GM12878 (cell line): ENCODE results near the gene ESYT2.

Source experiments
- BHLHE40 ChIP-seq, 2 experiments: fragments of 450-650 bp in 1 of 2; IDR thresholded peaks; 2 replicates each; pipeline ENCODE4 v1.6.1; 2011 to 2017; ENCODE audit warnings: low read depth in 2 of 2, borderline replicate concordance in 1 of 2, improper control_type of control experiment in 1 of 2, low read length in 1 of 2, mild to moderate bottlenecking in 1 of 2
- EGR1 ChIP-seq, 2 experiments: IDR thresholded peaks; 1 replicate in 1 of 2; 2 replicates in 1 of 2; pipeline ENCODE4 v1.6.1; 2011 to 2012; ENCODE audit warnings: low read depth in 2 of 2, low read length in 2 of 2, borderline replicate concordance in 1 of 2, mild to moderate bottlenecking in 1 of 2, moderate library complexity in 1 of 2
- FOXK2 ChIP-seq: fragments of 450-650 bp; IDR thresholded peaks from 2 replicates; pipeline ENCODE4 v1.6.1; 2017; ENCODE audit warnings: mild to moderate bottlenecking, moderate library complexity
- MTA2 ChIP-seq: fragments of 450-650 bp; IDR thresholded peaks from 2 replicates; pipeline ENCODE4 v1.6.1; 2016; ENCODE audit warnings: low read depth, mild to moderate bottlenecking, moderate library complexity
- POLR2A ChIP-seq: IDR thresholded peaks from 2 replicates; pipeline ENCODE4 v1.6.1; 2011; ENCODE audit warnings: low read depth, mild to moderate bottlenecking, low read length
- POLR2AphosphoS5 ChIP-seq: IDR thresholded peaks from 2 replicates; pipeline ENCODE4 v1.6.1; 2011; ENCODE audit warnings: mild to moderate bottlenecking, low read length, inconsistent platforms
- YY1 ChIP-seq: IDR thresholded peaks from 2 replicates; pipeline ENCODE4 v1.6.1; 2011; ENCODE audit warnings: low read depth, mild to moderate bottlenecking, low read length
- ZZZ3 ChIP-seq: IDR thresholded peaks from 2 replicates; pipeline ENCODE4 v1.6.1; 2011; ENCODE audit warnings: low read depth; ENCODE audit not compliant: control insufficient read depth, insufficient read length
- TF ChIP-seq, protein P1 (sequence below), 3 experiments: IDR thresholded peaks in 2 of 3; conservative IDR thresholded peaks in 1 of 3; 2 replicates each; pipeline ENCODE4 v1.5.1; 2011; ENCODE audit warnings: low read depth in 3 of 3, low read length in 3 of 3, mild to moderate bottlenecking in 3 of 3, control low read depth in 2 of 3, moderate library complexity in 2 of 3, inconsistent platforms in 1 of 3, mixed read lengths in 1 of 3; ENCODE audit not compliant: control insufficient read depth in 2 of 3, insufficient read depth in 1 of 3; ENCODE audit errors: extremely low read depth in 1 of 3
- TF ChIP-seq, protein P2 (sequence below): IDR thresholded peaks from 2 replicates; pipeline ENCODE4 v1.6.1; 2012; ENCODE audit warnings: low read depth, low read length, improper control_type of control experiment
- TF ChIP-seq, protein P3 (sequence below): fragments of 450-650 bp; IDR thresholded peaks from 2 replicates; pipeline ENCODE4 v1.6.1; 2017; ENCODE audit warnings: mild to moderate bottlenecking, moderate library complexity

DNA sequence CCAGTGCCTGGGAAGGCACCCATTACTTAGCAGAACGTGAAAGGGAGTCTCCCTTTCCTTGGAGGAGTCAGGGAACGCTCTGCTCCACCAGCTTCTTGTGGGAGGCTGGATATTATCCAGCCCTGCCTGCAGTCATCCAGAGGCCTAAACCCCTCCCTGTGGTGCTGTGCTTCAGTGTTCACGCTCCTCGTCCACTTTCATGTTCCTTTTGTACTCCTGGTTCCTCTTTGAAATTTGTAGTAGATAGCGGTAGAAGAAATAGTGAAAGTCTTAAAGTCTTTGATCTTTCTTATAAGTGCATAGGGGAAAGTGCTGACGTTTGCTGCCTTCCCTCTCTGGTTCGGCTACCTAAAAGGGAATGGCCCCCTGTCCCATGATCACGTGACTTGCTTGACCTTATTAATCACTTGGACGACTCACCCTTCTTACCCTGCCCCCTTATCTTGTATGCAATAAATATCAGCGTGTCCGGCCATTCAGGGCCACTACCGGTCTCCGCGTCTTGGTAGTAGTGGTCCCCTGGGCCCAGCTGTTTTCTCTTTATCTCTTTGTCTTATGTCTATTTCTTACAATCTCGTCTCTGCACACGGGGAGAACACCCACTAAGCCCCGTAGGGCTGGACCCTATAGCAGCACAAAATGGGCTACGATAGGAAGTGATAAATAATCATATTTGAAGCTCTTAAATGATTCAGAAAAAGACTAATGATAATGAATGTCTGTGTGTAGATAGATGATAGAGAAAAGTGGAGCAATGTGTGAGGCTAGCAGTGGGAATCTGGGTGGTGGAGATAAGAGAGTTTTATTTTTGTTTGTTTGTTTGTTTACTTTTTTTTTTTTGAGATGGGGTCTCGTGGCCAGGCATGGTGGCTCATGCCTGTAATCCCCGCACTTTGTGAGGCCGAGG, 5.8 kb upstream of the ESYT2 start:
- TF ChIP-seq, protein P1, sequence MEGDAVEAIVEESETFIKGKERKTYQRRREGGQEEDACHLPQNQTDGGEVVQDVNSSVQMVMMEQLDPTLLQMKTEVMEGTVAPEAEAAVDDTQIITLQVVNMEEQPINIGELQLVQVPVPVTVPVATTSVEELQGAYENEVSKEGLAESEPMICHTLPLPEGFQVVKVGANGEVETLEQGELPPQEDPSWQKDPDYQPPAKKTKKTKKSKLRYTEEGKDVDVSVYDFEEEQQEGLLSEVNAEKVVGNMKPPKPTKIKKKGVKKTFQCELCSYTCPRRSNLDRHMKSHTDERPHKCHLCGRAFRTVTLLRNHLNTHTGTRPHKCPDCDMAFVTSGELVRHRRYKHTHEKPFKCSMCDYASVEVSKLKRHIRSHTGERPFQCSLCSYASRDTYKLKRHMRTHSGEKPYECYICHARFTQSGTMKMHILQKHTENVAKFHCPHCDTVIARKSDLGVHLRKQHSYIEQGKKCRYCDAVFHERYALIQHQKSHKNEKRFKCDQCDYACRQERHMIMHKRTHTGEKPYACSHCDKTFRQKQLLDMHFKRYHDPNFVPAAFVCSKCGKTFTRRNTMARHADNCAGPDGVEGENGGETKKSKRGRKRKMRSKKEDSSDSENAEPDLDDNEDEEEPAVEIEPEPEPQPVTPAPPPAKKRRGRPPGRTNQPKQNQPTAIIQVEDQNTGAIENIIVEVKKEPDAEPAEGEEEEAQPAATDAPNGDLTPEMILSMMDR (IDR thresholded peaks at IDR 0.05 in 2 of 3, conservative IDR thresholded peaks at IDR 0.05 in 1 of 3; ENCODE audit: control insufficient read depth in 2 of 3, extremely low read depth in 1 of 3, insufficient read depth in 1 of 3, low read depth in 3 of 3, low read length in 3 of 3), result no peak
- TF ChIP-seq POLR2AphosphoS5 (no peak), ZZZ3 (no peak), POLR2A (no peak), YY1 (no peak), EGR1 (IDR thresholded peaks at IDR 0.05; ENCODE audit: borderline replicate concordance in 1 of 2, low read depth in 2 of 2, low read length in 2 of 2) (no peak), FOXK2 (no peak), BHLHE40 (IDR thresholded peaks at IDR 0.05; ENCODE audit: borderline replicate concordance in 1 of 2, low read depth in 2 of 2, low read length in 1 of 2) (peak in 1 of 2 experiments; percentile 84; a peak in 2 of 4 replicates), MTA2 (no peak)
- TF ChIP-seq, protein P2, sequence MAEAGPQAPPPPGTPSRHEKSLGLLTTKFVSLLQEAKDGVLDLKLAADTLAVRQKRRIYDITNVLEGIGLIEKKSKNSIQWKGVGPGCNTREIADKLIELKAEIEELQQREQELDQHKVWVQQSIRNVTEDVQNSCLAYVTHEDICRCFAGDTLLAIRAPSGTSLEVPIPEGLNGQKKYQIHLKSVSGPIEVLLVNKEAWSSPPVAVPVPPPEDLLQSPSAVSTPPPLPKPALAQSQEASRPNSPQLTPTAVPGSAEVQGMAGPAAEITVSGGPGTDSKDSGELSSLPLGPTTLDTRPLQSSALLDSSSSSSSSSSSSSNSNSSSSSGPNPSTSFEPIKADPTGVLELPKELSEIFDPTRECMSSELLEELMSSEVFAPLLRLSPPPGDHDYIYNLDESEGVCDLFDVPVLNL, result no peak
- TF ChIP-seq, protein P3, sequence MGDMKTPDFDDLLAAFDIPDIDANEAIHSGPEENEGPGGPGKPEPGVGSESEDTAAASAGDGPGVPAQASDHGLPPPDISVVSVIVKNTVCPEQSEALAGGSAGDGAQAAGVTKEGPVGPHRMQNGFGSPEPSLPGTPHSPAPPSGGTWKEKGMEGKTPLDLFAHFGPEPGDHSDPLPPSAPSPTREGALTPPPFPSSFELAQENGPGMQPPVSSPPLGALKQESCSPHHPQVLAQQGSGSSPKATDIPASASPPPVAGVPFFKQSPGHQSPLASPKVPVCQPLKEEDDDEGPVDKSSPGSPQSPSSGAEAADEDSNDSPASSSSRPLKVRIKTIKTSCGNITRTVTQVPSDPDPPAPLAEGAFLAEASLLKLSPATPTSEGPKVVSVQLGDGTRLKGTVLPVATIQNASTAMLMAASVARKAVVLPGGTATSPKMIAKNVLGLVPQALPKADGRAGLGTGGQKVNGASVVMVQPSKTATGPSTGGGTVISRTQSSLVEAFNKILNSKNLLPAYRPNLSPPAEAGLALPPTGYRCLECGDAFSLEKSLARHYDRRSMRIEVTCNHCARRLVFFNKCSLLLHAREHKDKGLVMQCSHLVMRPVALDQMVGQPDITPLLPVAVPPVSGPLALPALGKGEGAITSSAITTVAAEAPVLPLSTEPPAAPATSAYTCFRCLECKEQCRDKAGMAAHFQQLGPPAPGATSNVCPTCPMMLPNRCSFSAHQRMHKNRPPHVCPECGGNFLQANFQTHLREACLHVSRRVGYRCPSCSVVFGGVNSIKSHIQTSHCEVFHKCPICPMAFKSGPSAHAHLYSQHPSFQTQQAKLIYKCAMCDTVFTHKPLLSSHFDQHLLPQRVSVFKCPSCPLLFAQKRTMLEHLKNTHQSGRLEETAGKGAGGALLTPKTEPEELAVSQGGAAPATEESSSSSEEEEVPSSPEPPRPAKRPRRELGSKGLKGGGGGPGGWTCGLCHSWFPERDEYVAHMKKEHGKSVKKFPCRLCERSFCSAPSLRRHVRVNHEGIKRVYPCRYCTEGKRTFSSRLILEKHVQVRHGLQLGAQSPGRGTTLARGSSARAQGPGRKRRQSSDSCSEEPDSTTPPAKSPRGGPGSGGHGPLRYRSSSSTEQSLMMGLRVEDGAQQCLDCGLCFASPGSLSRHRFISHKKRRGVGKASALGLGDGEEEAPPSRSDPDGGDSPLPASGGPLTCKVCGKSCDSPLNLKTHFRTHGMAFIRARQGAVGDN, result no peak
